ENCODE results near the gene OSBP2.

The OSBP2 gene

GRCh38 chr22:30855677-30856518 is 161.2 kb downstream of the OSBP2 start:
- in situ Hi-C loops (cut with HindIII; ENCODE audit: low sequenced_read_pairs): no loop called here
- no peak for DNase-seq (ENCODE audit: low read depth)
- no peak overlapping the region for H3K4me3 ChIP-seq (ENCODE audit: low read depth, low read length)
- TF ChIP-seq CTCF (IDR thresholded peaks at IDR 0.05; ENCODE audit: low read depth, low read length, missing control alignments): no peak

- no peak for TF ChIP-seq CTCF (IDR thresholded peaks at IDR 0.05; ENCODE audit: low read depth, low read length, missing control alignments)
- no peak for DNase-seq (ENCODE audit: low read depth)
- in situ Hi-C loops (cut with HindIII; ENCODE audit: low sequenced_read_pairs): no loop called here
- no peak overlapping the region for H3K4me3 ChIP-seq (ENCODE audit: low read depth, low read length)
Measured at GRCh38 chr22:30856741-30857502, 162.2 kb downstream of the OSBP2 start.

- no peak for TF ChIP-seq CTCF (IDR thresholded peaks at IDR 0.05; ENCODE audit: low read depth, low read length, missing control alignments)
- in situ Hi-C loops (cut with HindIII; ENCODE audit: low sequenced_read_pairs): no loop called here
- no peak overlapping the region for H3K4me3 ChIP-seq (ENCODE audit: low read depth, low read length)
- no peak for DNase-seq (ENCODE audit: low read depth)
Measured at GRCh38 chr22:30857791-30858190, 163.1 kb downstream of the OSBP2 start.

GRCh38 chr22:30858976-30859713 is 164.5 kb downstream of the OSBP2 start:
- no peak overlapping the region for H3K4me3 ChIP-seq (ENCODE audit: low read depth, low read length)
- TF ChIP-seq CTCF (IDR thresholded peaks at IDR 0.05; ENCODE audit: low read depth, low read length, missing control alignments): no peak
- in situ Hi-C loops (cut with HindIII; ENCODE audit: low sequenced_read_pairs): no loop called here
- no peak for DNase-seq (ENCODE audit: low read depth)

GRCh38 chr22:30859714-30860095 is 165.0 kb downstream of the OSBP2 start:
- no peak for TF ChIP-seq CTCF (IDR thresholded peaks at IDR 0.05; ENCODE audit: low read depth, low read length, missing control alignments)
- DNase-seq (ENCODE audit: low read depth): no peak
- H3K4me3 ChIP-seq (ENCODE audit: low read depth, low read length): no peak overlapping the region
- in situ Hi-C loops (cut with HindIII; ENCODE audit: low sequenced_read_pairs): no loop called here

All from astrocyte of the cerebellum (primary cell).